K562 (cell line): ENCODE measurements around the gene C2orf92. TPM values are rescaled to one million over a fixed set of nuclear protein-coding genes. Genes with fewer than 3 reads are reported as not detected.
A peak's percentile ranks its signal among the peaks of the same experiment; 100 is the strongest.

Experiments
- CBX3 ChIP-seq, 2 experiments: IDR thresholded peaks; 1 replicate in 1 of 2; 2 replicates in 1 of 2; pipeline ENCODE4 v1.6.1; 2012; ENCODE audit warnings: inconsistent platforms in 2 of 2, low read length in 2 of 2, borderline replicate concordance in 1 of 2, control low read depth in 1 of 2
- KLF13 ChIP-seq: fragments of 450-650 bp; IDR thresholded peaks from 2 replicates; pipeline ENCODE4 v1.6.1; 2016; ENCODE audit warnings: missing genetic modification characterization, low read depth, mild to moderate bottlenecking, missing compliant biosample characterization, moderate library complexity, borderline replicate concordance
- L3MBTL2 ChIP-seq: fragments of 450-650 bp; IDR thresholded peaks from 2 replicates; pipeline ENCODE4 v1.6.1; 2016; ENCODE audit warnings: mild to moderate bottlenecking, moderate library complexity
- LCOR ChIP-seq: sonication (generic); formaldehyde crosslinking; IDR thresholded peaks from 2 replicates; pipeline ENCODE4 v1.8.0; 2022; ENCODE audit warnings: mild to moderate bottlenecking, missing genetic modification reagents
- RAD21 ChIP-seq, 2 experiments: fragments of 250-450 bp in 1 of 2; fragments of 450-650 bp in 1 of 2; sonication (Bioruptor Pico) in 1 of 2; formaldehyde crosslinking in 1 of 2; IDR thresholded peaks in 1 of 2; conservative IDR thresholded peaks in 1 of 2; 2 replicates each; pipeline versions ENCODE4 v1.4.0 to v1.8.0; 2020 to 2022; ENCODE audit warnings: mild to moderate bottlenecking in 2 of 2, moderate library complexity in 1 of 2
- RB1 ChIP-seq: fragments of 450-650 bp; IDR thresholded peaks from 2 replicates; pipeline ENCODE4 v1.6.1; 2017; ENCODE audit warnings: low read depth, mild to moderate bottlenecking
- RCOR1 ChIP-seq, 2 experiments: IDR thresholded peaks; 2 replicates each; pipeline ENCODE4 v1.6.1; 2012; ENCODE audit warnings: low read depth in 2 of 2, low read length in 2 of 2, borderline replicate concordance in 1 of 2, improper control_type of control experiment in 1 of 2
- REST ChIP-seq, 2 experiments: fragments of 450-650 bp; formaldehyde crosslinking in 1 of 2; IDR thresholded peaks; 2 replicates each; pipeline versions ENCODE4 v1.4.0 to v1.6.1; 2014 to 2020; ENCODE audit warnings: mild to moderate bottlenecking in 2 of 2, borderline replicate concordance in 1 of 2, low read depth in 1 of 2
- polyA plus RNA-seq, 8 experiments: library from polyadenylated mRNA; depleted of rRNA in 4 of 8; stranded (reverse) in 5 of 8; unstranded in 3 of 8; fragments of >200 nt; fragmentation: Nextera tagmentation in 2 of 8; fragmentation: Illumina TruSeq in 1 of 8; extraction: Ambion mirVana in 2 of 8; extraction: Trizol in 1 of 8; gene quantifications; 2 replicates each; pipeline versions ENCODE4 v1.2.1 to v1.2.3, GENCODE V29; 2011 to 2014; ENCODE audit warnings: inconsistent platforms in 1 of 8, missing spikeins in 1 of 8
- total RNA-seq, 7 experiments: library from RNA; depleted of rRNA in 6 of 7; stranded (reverse); fragments of >200 nt in 6 of 7; fragmentation: Illumina TruSeq in 2 of 7; extraction: Trizol in 2 of 7; gene quantifications; 2 replicates each; pipeline versions ENCODE4 v1.2.1 to v1.2.3, GENCODE V29; 2011 to 2021; ENCODE audit warnings: low replicate concordance in 1 of 7
- TF ChIP-seq, protein P1 (sequence below), 2 experiments: IDR thresholded peaks; 2 replicates each; pipeline ENCODE4 v1.6.1; 2011; ENCODE audit warnings: borderline replicate concordance in 1 of 2, control low read depth in 1 of 2, low read depth in 1 of 2, low read length in 1 of 2, mild to moderate bottlenecking in 1 of 2, mixed read lengths in 1 of 2, moderate library complexity in 1 of 2; ENCODE audit not compliant: insufficient read depth in 1 of 2, insufficient read length in 1 of 2, poor library complexity in 1 of 2, severe bottlenecking in 1 of 2; ENCODE audit errors: extremely low read depth in 1 of 2
- TF ChIP-seq, protein P2 (sequence below): fragments of 450-650 bp; formaldehyde crosslinking; IDR thresholded peaks from 2 replicates; pipeline ENCODE4 v1.4.0; 2020; ENCODE audit warnings: mild to moderate bottlenecking, moderate library complexity

The C2orf92 gene
- total and polyA plus RNA-seq, 9 of the 15 experiments (the other 6 are each of a cell fraction or from before 2014, with no cell fraction given), result 0.65 to 6.8 (median 3.6) TPM

DNA sequence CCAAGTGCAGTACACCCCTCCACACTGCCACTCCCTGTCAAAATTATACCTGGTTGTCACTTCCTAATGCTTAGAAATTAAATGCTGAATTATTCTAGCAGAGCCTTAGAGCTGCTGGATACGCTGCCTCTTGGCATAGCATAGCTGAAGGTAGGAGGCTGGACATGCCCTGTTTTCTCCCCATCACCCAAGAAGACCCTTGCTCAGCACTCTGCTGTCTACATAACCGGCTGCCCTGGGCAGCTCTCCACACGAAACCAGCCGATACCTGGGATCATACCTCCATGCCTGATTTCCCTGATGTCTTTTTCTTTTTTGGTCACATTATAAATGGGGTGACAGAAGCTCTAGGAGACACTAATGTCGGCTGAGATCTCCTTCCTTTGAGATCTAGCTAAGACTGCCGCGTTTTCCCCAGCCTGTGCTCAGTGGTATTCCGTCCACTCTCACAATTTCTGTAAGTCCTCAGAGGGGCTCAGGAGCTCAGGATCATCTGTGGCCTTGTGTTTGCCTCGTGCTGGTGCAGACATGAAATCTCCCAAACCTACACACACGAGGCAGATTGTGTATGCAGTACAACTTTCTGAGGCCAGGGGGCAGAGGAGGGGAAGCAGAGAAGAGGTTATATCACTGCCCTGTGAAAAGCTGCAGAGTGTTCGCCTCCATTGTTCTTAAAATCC is 30.4 kb downstream of the C2orf92 start (continued):
- no peak for TF ChIP-seq KLF13 (tag)
- TF ChIP-seq, protein P1, sequence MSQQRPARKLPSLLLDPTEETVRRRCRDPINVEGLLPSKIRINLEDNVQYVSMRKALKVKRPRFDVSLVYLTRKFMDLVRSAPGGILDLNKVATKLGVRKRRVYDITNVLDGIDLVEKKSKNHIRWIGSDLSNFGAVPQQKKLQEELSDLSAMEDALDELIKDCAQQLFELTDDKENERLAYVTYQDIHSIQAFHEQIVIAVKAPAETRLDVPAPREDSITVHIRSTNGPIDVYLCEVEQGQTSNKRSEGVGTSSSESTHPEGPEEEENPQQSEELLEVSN (IDR thresholded peaks at IDR 0.05; ENCODE audit: borderline replicate concordance in 1 of 2, extremely low read depth in 1 of 2, insufficient read depth in 1 of 2, insufficient read length in 1 of 2, low read depth in 1 of 2, low read length in 1 of 2, poor library complexity in 1 of 2, severe bottlenecking in 1 of 2), result peak; percentile 72 to 84
- peak; percentile 96 for TF ChIP-seq L3MBTL2
- TF ChIP-seq LCOR (CRISPR knock-in tag), result peak; percentile 56; the same call in 1 of the 2 replicates
- peak; percentile 61 for TF ChIP-seq RB1
- TF ChIP-seq, protein P2, sequence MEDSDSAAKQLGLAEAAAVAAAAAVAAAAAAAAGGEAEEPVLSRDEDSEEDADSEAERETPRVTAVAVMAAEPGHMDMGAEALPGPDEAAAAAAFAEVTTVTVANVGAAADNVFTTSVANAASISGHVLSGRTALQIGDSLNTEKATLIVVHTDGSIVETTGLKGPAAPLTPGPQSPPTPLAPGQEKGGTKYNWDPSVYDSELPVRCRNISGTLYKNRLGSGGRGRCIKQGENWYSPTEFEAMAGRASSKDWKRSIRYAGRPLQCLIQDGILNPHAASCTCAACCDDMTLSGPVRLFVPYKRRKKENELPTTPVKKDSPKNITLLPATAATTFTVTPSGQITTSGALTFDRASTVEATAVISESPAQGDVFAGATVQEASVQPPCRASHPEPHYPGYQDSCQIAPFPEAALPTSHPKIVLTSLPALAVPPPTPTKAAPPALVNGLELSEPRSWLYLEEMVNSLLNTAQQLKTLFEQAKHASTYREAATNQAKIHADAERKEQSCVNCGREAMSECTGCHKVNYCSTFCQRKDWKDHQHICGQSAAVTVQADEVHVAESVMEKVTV, result peak; percentile 49; the same call in 1 of the 2 replicates
- peak; percentile 70 to 89 for TF ChIP-seq RAD21 (CRISPR knock-in tag; conservative IDR thresholded peaks at IDR 0.05 in 1 of 2, IDR thresholded peaks at IDR 0.05 in 1 of 2)
- TF ChIP-seq RCOR1 (IDR thresholded peaks at IDR 0.05; ENCODE audit: borderline replicate concordance in 1 of 2, low read depth in 2 of 2, low read length in 2 of 2), result 0 out of 4 replicates have a peak, but pooled peaks of 1 of the 2 experiments have one; percentile 35
- peak; percentile 73 for TF ChIP-seq REST (IDR thresholded peaks at IDR 0.05; ENCODE audit: borderline replicate concordance)
- TF ChIP-seq REST (CRISPR knock-in tag; IDR thresholded peaks at IDR 0.05; ENCODE audit: low read depth), result no peak
- peak in 1 of 2 experiments; percentile 58; a peak in 1 of 3 replicates for TF ChIP-seq CBX3 (IDR thresholded peaks at IDR 0.05; ENCODE audit: borderline replicate concordance in 1 of 2, low read length in 2 of 2)
